Upper lobe of right lung (tissue), 1 donor: ENCODE results near the gene GPR149. TPM values are rescaled to one million over a fixed set of nuclear protein-coding genes. Genes with fewer than 3 reads are reported as not detected.

Source experiments
- ATAC-seq: fragments of 200-7000 bp; cut with Tn5 transposase; one replicate; pipeline ENCODE4 v1.9.1; 2020; ENCODE audit warnings: mild to moderate bottlenecking, moderate library complexity
- DNase-seq: peaks from one replicate; pipeline ENCODE4 v3.0.0-alpha.2; 2020
- H3K27ac ChIP-seq: fragments of 200-600 bp; one replicate; pipeline ENCODE4 v1.8.0; 2022
- H3K27me3 ChIP-seq: fragments of 200-600 bp; one replicate; pipeline ENCODE4 v1.8.0; 2022; ENCODE audit warnings: mild to moderate bottlenecking
- H3K36me3 ChIP-seq: fragments of 200-600 bp; one replicate; pipeline ENCODE4 v1.8.0; 2022
- H3K4me1 ChIP-seq: fragments of 200-600 bp; one replicate; pipeline ENCODE4 v1.8.0; 2022
- H3K4me3 ChIP-seq: fragments of 200-600 bp; one replicate; pipeline ENCODE4 v1.8.0; 2022; ENCODE audit warnings: mild to moderate bottlenecking
- H3K9me3 ChIP-seq: fragments of 200-600 bp; one replicate; pipeline ENCODE4 v1.8.0; 2022
- CTCF ChIP-seq: fragments of 200-600 bp; IDR thresholded peaks from one replicate; pipeline ENCODE4 v1.8.0; 2022; ENCODE audit warnings: antibody characterized with exemption
- intact Hi-C: fragments of 100-400 bp; cut with DNase I; formaldehyde crosslinking; loops from one replicate; pipeline ENCODE4 v1.11.0; 2022
- total RNA-seq: library from RNA; stranded (reverse); fragmentation: NEBNext Ultra II Directional; extraction: Animal tissue kit (Norgen Biotek cat#: 25700); gene quantifications from one replicate; pipeline ENCODE4 v1.2.1, GENCODE V29; 2021
- donor health status: DM: no; HTN: yes; CAD: no; lungs with severe emphysema.

GPR149 gene
- total RNA-seq, 1 donor from 2014 or later = not detected

GRCh38 chr3:154304116-154304786 is 125.7 kb downstream of the GPR149 start:
- no peaks in the 10 kb centered on the region for H3K27me3 ChIP-seq
- no peak for TF ChIP-seq CTCF
- no peaks in the 10 kb centered on the region for H3K9me3 ChIP-seq
- ATAC-seq (no peak), DNase-seq (no peak)
- H3K4me1 ChIP-seq = no peaks in the 10 kb centered on the region
- H3K27ac ChIP-seq = no peak overlapping the region
- H3K4me3 ChIP-seq = no peak overlapping the region
- H3K36me3 ChIP-seq = peaks cover 83% of the 10 kb centered on the region
- intact Hi-C loops = no loop called here

- no peak for DNase-seq
- no peaks in the 10 kb centered on the region for H3K9me3 ChIP-seq
- no peak for ATAC-seq
- H3K36me3 ChIP-seq = peaks cover 97% of the 10 kb centered on the region
- no peak overlapping the region for H3K27ac ChIP-seq
- H3K27me3 ChIP-seq = no peaks in the 10 kb centered on the region
- no peak overlapping the region for H3K4me3 ChIP-seq
- TF ChIP-seq CTCF = no peak
- H3K4me1 ChIP-seq = no peaks in the 10 kb centered on the region
- intact Hi-C loops = no loop called here
These were observed 128.4 kb downstream of the GPR149 start for GRCh38 chr3:154301561-154301960.

GRCh38 chr3:154294016-154294415 is 136.0 kb downstream of the GPR149 start:
- Histone ChIP-seq H3K27me3 (no peaks in the 10 kb centered on the region), H3K4me1 (no peaks in the 10 kb centered on the region), H3K36me3 (peaks cover 97% of the 10 kb centered on the region), H3K27ac (no peak overlapping the region), H3K9me3 (no peaks in the 10 kb centered on the region), H3K4me3 (no peak overlapping the region)
- no peak for DNase-seq
- intact Hi-C loops = no loop called here
- no peak for ATAC-seq
- TF ChIP-seq CTCF = no peak

- DNase-seq = no peak
- Histone ChIP-seq H3K9me3 (no peaks in the 10 kb centered on the region), H3K4me1 (no peaks in the 10 kb centered on the region), H3K4me3 (no peak overlapping the region), H3K27me3 (no peaks in the 10 kb centered on the region), H3K27ac (no peak overlapping the region), H3K36me3 (peaks cover 88% of the 10 kb centered on the region)
- TF ChIP-seq CTCF = no peak
- intact Hi-C loops = no loop called here
- ATAC-seq = no peak
These were observed 139.8 kb downstream of the GPR149 start for GRCh38 chr3:154290187-154290586.

Other genes starting within 250 kb of the GPR149 start
- gene DHX36, start 105.7 kb downstream of the GPR149 start, total RNA-seq = 58.4 TPM